HepG2 (cell line): ENCODE results near the gene ZNF587B. TPM values are rescaled to one million over a fixed set of nuclear protein-coding genes. Genes with fewer than 3 reads are reported as not detected.
"Not testable (repeated sequence)": the region's sequence is repeated elsewhere in the genome, so short reads cannot be mapped to it uniquely, and the experiment has no call there.

Experiments
- ATAC-seq: fragments of 200-7000 bp; cut with Tn5 transposase; 3 replicates; pipeline ENCODE4 v1.9.1; 2020; ENCODE audit warnings: mild to moderate bottlenecking, moderate library complexity
- BruUV-seq: library from RNA; stranded (reverse); fragments of 400-500 nt; replicated peaks from 2 replicates; lab custom pipeline; 2021; lab: Mats Ljungman, UMichigan
- CTCF ChIA-PET: fragments of 300-600 bp; formaldehyde crosslinking; extraction: SDS; loops from one replicate; lab custom pipeline; 2021; ENCODE audit warnings: low total read pairs, inconsistent platforms, low intra/inter-chr PET ratio; lab: Yijun Ruan, JAX
- POLR2A ChIA-PET: fragments of 350-600 bp; sonication (Branson Sonifier 250); formaldehyde crosslinking; loops from one replicate; lab custom pipeline; 2020; ENCODE audit warnings: antibody characterized with exemption, inconsistent platforms; lab: Yijun Ruan, JAX
- DNase-seq: peaks from one replicate; pipeline ENCODE4 v3.0.0-alpha.2; 2015; ENCODE audit warnings: low spot score
- FAIRE-seq: peaks from 3 replicates; lab custom pipeline; 2011; peaks lifted over from hg19 to GRCh38; lab: Jason Lieb, UNC
- H2AFZ ChIP-seq: one replicate; pipeline ENCODE4 v1.6.1; 2011; ENCODE audit warnings: low read length, inconsistent platforms
- H3K27ac ChIP-seq: fragments of 300-600 bp; 3 replicates; pipeline ENCODE4 v1.8.0; 2011; ENCODE audit warnings: mixed run types, mild to moderate bottlenecking, mixed read lengths, low read length, inconsistent platforms; ENCODE audit not compliant: insufficient read depth; ENCODE audit errors: extremely low read length
- H3K27me3 ChIP-seq, 2 experiments: fragments of 200-600 bp in 1 of 2; 2 replicates in 1 of 2; 3 replicates in 1 of 2; pipeline versions ENCODE4 v1.6.0 to v1.8.0; 2011; ENCODE audit warnings: low read length in 2 of 2, mild to moderate bottlenecking in 2 of 2, moderate library complexity in 2 of 2, inconsistent platforms in 1 of 2; ENCODE audit not compliant: insufficient read depth in 2 of 2, control insufficient read depth in 1 of 2
- H3K36me3 ChIP-seq, 2 experiments: fragments of 200-600 bp in 1 of 2; replicated peaks in 1 of 2; 2 replicates in 1 of 2; 3 replicates in 1 of 2; pipeline versions ENCODE4 v1.5.1 to v1.8.0; 2011; ENCODE audit warnings: low read length in 2 of 2, inconsistent platforms in 1 of 2; ENCODE audit not compliant: insufficient read depth in 2 of 2, control insufficient read depth in 1 of 2
- H3K4me1 ChIP-seq: 2 replicates; pipeline ENCODE4 v1.5.1; 2012; ENCODE audit warnings: low read length, inconsistent platforms; ENCODE audit not compliant: insufficient read depth
- H3K4me2 ChIP-seq: 2 replicates; pipeline ENCODE4 v1.6.0; 2011; ENCODE audit warnings: low read depth, low read length, inconsistent platforms
- H3K4me3 ChIP-seq, 3 experiments: fragments of 200-600 bp in 1 of 3; sonication (generic), shearing (Covaris generic) in 1 of 3; replicated peaks in 1 of 3; 2 replicates each; pipeline ENCODE4 v1.5.1; 2011 to 2016; ENCODE audit warnings: low read length in 3 of 3, inconsistent platforms in 2 of 3, low read depth in 2 of 3, mild to moderate bottlenecking in 2 of 3, control low read depth in 1 of 3, mixed read lengths in 1 of 3; ENCODE audit not compliant: insufficient read depth in 1 of 3
- H3K79me2 ChIP-seq: one replicate; pipeline ENCODE4 v1.6.1; 2011; ENCODE audit warnings: low read length, inconsistent platforms; ENCODE audit not compliant: insufficient read depth
- H3K9ac ChIP-seq: 2 replicates; pipeline ENCODE4 v1.6.0; 2011; ENCODE audit warnings: mild to moderate bottlenecking, low read depth, low read length, inconsistent platforms; ENCODE audit not compliant: insufficient read depth
- H3K9me3 ChIP-seq: 2 replicates; pipeline ENCODE4 v1.5.1; 2012; ENCODE audit warnings: mild to moderate bottlenecking, low read length
- H4K20me1 ChIP-seq: 2 replicates; pipeline ENCODE4 v1.6.0; 2011; ENCODE audit warnings: inconsistent platforms, mild to moderate bottlenecking, low read length, moderate library complexity; ENCODE audit not compliant: insufficient read depth
- DMAP1 ChIP-seq: IDR thresholded peaks from 2 replicates; pipeline ENCODE4 v1.6.1; 2016
- MLX ChIP-seq: IDR thresholded peaks from 2 replicates; pipeline ENCODE4 v1.6.1; 2016
- MTA1 ChIP-seq: sonication (generic); formaldehyde crosslinking; IDR thresholded peaks from 2 replicates; pipeline ENCODE4 v1.4.0; 2020; ENCODE audit warnings: missing genetic modification reagents, mild to moderate bottlenecking, borderline replicate concordance
- RBM22 ChIP-seq: fragments of 200-400 bp; formaldehyde crosslinking; optimal IDR thresholded peaks from 2 replicates; pipeline ENCODE3; 2017; ENCODE audit warnings: mild to moderate bottlenecking, low read length, moderate library complexity
- ZC3H13 ChIP-seq: sonication (generic); formaldehyde crosslinking; IDR thresholded peaks from 2 replicates; pipeline ENCODE4 v1.8.1; 2023; ENCODE audit warnings: mild to moderate bottlenecking, missing genetic modification reagents, moderate library complexity
- ZNF180 ChIP-seq: sonication (generic); formaldehyde crosslinking; IDR thresholded peaks from 2 replicates; pipeline ENCODE4 v1.4.0; 2020; ENCODE audit warnings: low read depth, missing genetic modification reagents, borderline replicate concordance
- WGBS: methylation state at CpG from one replicate; pipeline ENCODE4 v1.1.6; 2017; ENCODE audit warnings: low lambda C conversion rate; 5-methylcytosine and 5-hydroxymethylcytosine counted together
- in situ Hi-C: cut with HindIII; loops from 2 replicates; pipeline ENCODE4 v1.10.0; 2017; ENCODE audit warnings: low pct_unique_long_range_greater_than_20kb; ENCODE audit not compliant: extremely low pct_ligation_motif_present
- intact Hi-C: fragments of 100-400 bp; cut with micrococcal nuclease; formaldehyde crosslinking; loops from one replicate; pipeline ENCODE4 v1.10.0; 2022; ENCODE audit not compliant: unreplicated experiment
- polyA plus RNA-seq, 8 experiments: library from polyadenylated mRNA; depleted of rRNA in 3 of 8; stranded (reverse) in 7 of 8; unstranded in 1 of 8; fragments of >200 nt; fragmentation: Illumina TruSeq in 4 of 8; extraction: Trizol in 4 of 8; gene quantifications; 2 replicates each; pipeline versions ENCODE4 v1.2.1 to v1.2.3, GENCODE V29; 2011 to 2016; ENCODE audit warnings: low read depth in 4 of 8, missing spikeins in 1 of 8, mixed read lengths in 1 of 8; ENCODE audit not compliant: insufficient read depth in 1 of 8
- total RNA-seq, 5 experiments: library from RNA; depleted of rRNA; stranded (reverse); fragments of >200 nt; fragmentation: Illumina TruSeq; extraction: Trizol; gene quantifications; 2 replicates each; pipeline ENCODE4 v1.2.3, GENCODE V29; 2016; ENCODE audit warnings: low read depth in 1 of 5

Gene ZNF587B
- total and polyA plus RNA-seq, 2 of the 13 experiments (the other 11 are each of a cell fraction or from before 2014, with no cell fraction given): 5.2 to 29.9 TPM

GRCh38 chr19:57869655-57870054 lies 39.6 kb downstream of the ZNF587B start:
- H3K27me3 ChIP-seq, H3K9ac ChIP-seq, H3K79me2 ChIP-seq, DNase-seq, H4K20me1 ChIP-seq, in situ Hi-C loops, FAIRE-seq, H3K4me2 ChIP-seq, CTCF ChIA-PET, intact Hi-C loops, H2AFZ ChIP-seq, BruUV-seq, H3K27ac ChIP-seq, H3K9me3 ChIP-seq, H3K4me1 ChIP-seq, ATAC-seq, POLR2A ChIA-PET, H3K4me3 ChIP-seq: not testable (repeated sequence)
- peaks cover 6 to 29% of the 10 kb centered on the region in 2 experiments for H3K36me3 ChIP-seq
- TF ChIP-seq ZC3H13: peak; percentile 74; the same call in 1 of the 2 replicates
- WGBS: 94% methylated on average over 6 of the region's 6 CpGs

DNA sequence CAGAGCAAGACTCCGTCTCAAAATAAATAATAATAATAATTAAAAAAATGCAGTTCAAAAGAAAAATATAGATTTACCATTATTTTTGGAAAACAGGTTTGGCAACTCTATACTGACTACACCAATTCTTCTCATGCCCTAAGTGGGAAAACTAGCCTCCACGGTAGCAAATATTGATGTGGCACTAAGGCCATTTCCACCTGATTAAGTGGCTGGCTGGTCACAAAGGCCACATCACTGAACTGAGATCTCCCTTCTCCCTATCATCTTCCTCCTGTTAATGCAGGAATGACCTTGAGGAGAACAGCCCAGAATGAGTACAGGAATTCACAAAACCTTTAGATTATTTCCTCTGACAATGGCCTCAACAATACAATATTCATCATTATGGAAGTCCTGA lies 40.1 kb downstream of the ZNF587B start:
- ATAC-seq (no peak), FAIRE-seq (no peak), DNase-seq (no peak)
- no TSS peak for BruUV-seq
- 98% methylated on average over 2 of the region's 2 CpGs for WGBS
- in situ Hi-C loops: no loop called here
- Histone ChIP-seq H3K4me3 (no peak overlapping the region), H3K9me3 (peaks cover 4% of the 10 kb centered on the region; the same call in 1 of the 2 replicates), H3K27me3 (no peaks in the 10 kb centered on the region), H3K9ac (no peak overlapping the region), H3K4me1 (no peaks in the 10 kb centered on the region), H2AFZ (no peak overlapping the region), H3K27ac (no peak overlapping the region), H4K20me1 (no peaks in the 10 kb centered on the region), H3K36me3 (peaks cover 5 to 24% of the 10 kb centered on the region in 2 experiments), H3K79me2 (no peaks in the 10 kb centered on the region), H3K4me2 (no peak overlapping the region)
- CTCF ChIA-PET: no interaction called here
- TF ChIP-seq MLX (CRISPR knock-in tag) (no peak), DMAP1 (CRISPR knock-in tag) (no peak), ZC3H13 (peak; percentile 14; the same call in 1 of the 2 replicates), ZNF180 (CRISPR knock-in tag) (no peak), RBM22 (peak; percentile 60), MTA1 (CRISPR knock-in tag) (no peak)
- POLR2A ChIA-PET: no interaction called here
- intact Hi-C loops: no loop called here
